Regular cardiac myocyte (primary cell): ENCODE measurements around the gene KLF5. TPM values are rescaled to one million over a fixed set of nuclear protein-coding genes. Genes with fewer than 3 reads are reported as not detected.

Experiments
- total RNA-seq: library from RNA; depleted of rRNA; stranded (reverse); fragments of >200 nt; gene quantifications from 2 replicates; pipeline ENCODE4 v1.2.3, GENCODE V29; 2014

Gene KLF5
- total RNA-seq = 1.3 and 1.4 TPM in 2 replicates

DNA sequence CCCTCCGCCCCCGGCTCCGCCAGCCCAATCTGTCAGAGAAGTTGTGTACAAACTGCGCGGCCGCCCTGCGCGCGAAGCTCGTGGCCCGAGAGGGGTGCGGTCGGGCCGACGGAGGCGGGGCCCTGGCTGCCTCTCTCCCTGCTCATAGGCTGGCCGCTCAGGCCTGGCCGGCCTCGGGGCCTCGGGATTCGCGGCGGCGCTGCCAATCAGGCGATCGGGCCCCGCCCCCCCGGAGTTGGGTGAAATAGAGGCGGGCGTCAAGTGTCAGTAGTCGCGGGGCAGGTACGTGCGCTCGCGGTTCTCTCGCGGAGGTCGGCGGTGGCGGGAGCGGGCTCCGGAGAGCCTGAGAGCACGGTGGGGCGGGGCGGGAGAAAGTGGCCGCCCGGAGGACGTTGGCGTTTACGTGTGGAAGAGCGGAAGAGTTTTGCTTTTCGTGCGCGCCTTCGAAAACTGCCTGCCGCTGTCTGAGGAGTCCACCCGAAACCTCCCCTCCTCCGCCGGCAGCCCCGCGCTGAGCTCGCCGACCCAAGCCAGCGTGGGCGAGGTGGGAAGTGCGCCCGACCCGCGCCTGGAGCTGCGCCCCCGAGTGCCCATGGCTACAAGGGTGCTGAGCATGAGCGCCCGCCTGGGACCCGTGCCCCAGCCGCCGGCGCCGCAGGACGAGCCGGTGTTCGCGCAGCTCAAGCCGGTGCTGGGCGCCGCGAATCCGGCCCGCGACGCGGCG lies at the start of gene KLF5:
Gene KLF5 (plus strand): TSS at position 270 of the 724 bp plus-strand sequence. CDS start 323 bp downstream, at position 593.

